ENCODE data around the gene DGKG. TPM values are rescaled to one million over a fixed set of nuclear protein-coding genes. Genes with fewer than 3 reads are reported as not detected.

DGKG gene
- total and polyA plus RNA-seq, 2 of the 8 experiments (the other 6 are each of a cell fraction or from before 2014, with no cell fraction given), result 0.30 to 0.48 TPM

GRCh38 chr3:186110975-186111974, 250.8 kb downstream of the DGKG start (continued):
- TF ChIP-seq YY1 (IDR thresholded peaks at IDR 0.05; ENCODE audit: low read depth, low read length), result no peak
- TF ChIP-seq KDM5A (IDR thresholded peaks at IDR 0.05; ENCODE audit: low read length), result no peak
- no peak for TF ChIP-seq RFX5 (IDR thresholded peaks at IDR 0.05; ENCODE audit: borderline replicate concordance, low read depth, low read length)
- no peak for TF ChIP-seq TAF1 (IDR thresholded peaks at IDR 0.05; ENCODE audit: low read depth, low read length)
- no peak for TF ChIP-seq HDAC6 (IDR thresholded peaks at IDR 0.05; ENCODE audit: low read depth, low read length)
